Activated CD8-positive, alpha-beta T cell treated with anti-CD3 and anti-CD28 coated beads for 36 hours (primary cell): ENCODE results near the gene MACROD2. TPM values are rescaled to one million over a fixed set of nuclear protein-coding genes. Genes with fewer than 3 reads are reported as not detected.

ENCODE experiments used
- ATAC-seq: fragments of 200-7000 bp; cut with Tn5 transposase; one replicate; pipeline ENCODE4 v1.10.0; 2021; ENCODE audit warnings: mild to moderate bottlenecking, moderate library complexity
- CTCF ChIA-PET: fragments of 350-600 bp; sonication (Branson Sonifier 250); formaldehyde crosslinking; loops from one replicate; lab custom pipeline; 2021; ENCODE audit warnings: antibody characterized with exemption; lab: Charles Lee
- POLR2A ChIA-PET: fragments of 350-600 bp; sonication (Branson Sonifier 250); formaldehyde crosslinking; loops from one replicate; lab custom pipeline; 2021; ENCODE audit warnings: antibody characterized with exemption; lab: Charles Lee
- DNase-seq: peaks from one replicate; pipeline ENCODE4 v3.0.0-alpha.2; 2020
- H3K27ac Mint-ChIP-seq: one replicate; pipeline ENCODE4 v1.8.0; 2021; ENCODE audit warnings: mild to moderate bottlenecking, mixed read lengths
- H3K27me3 Mint-ChIP-seq: one replicate; pipeline ENCODE4 v1.8.0; 2021; ENCODE audit warnings: mixed read lengths
- H3K36me3 Mint-ChIP-seq: one replicate; pipeline ENCODE4 v1.8.0; 2021; ENCODE audit warnings: low read depth, mixed read lengths
- H3K4me1 Mint-ChIP-seq: one replicate; pipeline ENCODE4 v1.8.0; 2021; ENCODE audit warnings: low read depth, mixed read lengths
- H3K4me3 Mint-ChIP-seq: one replicate; pipeline ENCODE4 v1.8.0; 2021; ENCODE audit warnings: mild to moderate bottlenecking, moderate library complexity, mixed read lengths
- H3K9me3 Mint-ChIP-seq: one replicate; pipeline ENCODE4 v1.8.0; 2021; ENCODE audit warnings: mixed read lengths
- intact Hi-C: fragments of 100-400 bp; cut with micrococcal nuclease; formaldehyde crosslinking; loops from one replicate; pipeline ENCODE4 v1.10.0; 2022
- total RNA-seq, 2 experiments: library from RNA; stranded (reverse); gene quantifications; one replicate each; pipeline ENCODE4 v1.2.3, GENCODE V29; 2021
- TF ChIP-seq, protein P1 (sequence below): fragments of 200-600 bp; IDR thresholded peaks from one replicate; pipeline ENCODE4 v1.8.0; 2022; ENCODE audit warnings: antibody characterized with exemption, mild to moderate bottlenecking

The MACROD2 gene
- total RNA-seq, 2 experiments from 2014 or later = not detected

DNA sequence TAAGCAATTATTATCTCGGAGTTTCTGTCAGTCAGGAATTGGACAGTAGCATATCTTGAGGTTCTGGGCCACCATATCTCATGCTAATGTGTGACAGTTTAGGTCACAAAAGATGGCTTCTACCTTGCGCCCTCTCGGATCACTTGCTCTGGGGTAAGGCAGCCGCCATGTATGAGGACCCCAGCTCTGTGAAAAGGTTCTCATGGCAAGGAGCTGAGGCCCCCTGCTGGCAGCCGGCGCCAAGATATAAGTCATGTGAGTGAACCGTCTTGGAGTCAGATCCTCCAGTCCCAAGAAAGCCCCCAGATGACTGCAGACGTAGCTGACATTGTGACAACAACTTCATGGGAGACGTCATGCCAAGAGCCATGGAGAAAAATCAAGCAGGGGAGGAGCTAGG, 1907.2 kb downstream of the MACROD2 start:
- DNase-seq = peak; percentile 7
- POLR2A ChIA-PET = interaction anchor here (0.5 kb wide), 1 partner anchor 10 kb away, joined by 3 read pairs; no protein-coding TSS in a partner anchor

GRCh38 chr20:15905661-15906060, 1910.3 kb downstream of the MACROD2 start:
- no peak overlapping the region for H3K27ac Mint-ChIP-seq
- ChIA-PET CTCF (no interaction called here), POLR2A (no interaction called here)
- no peaks in the 10 kb centered on the region for H3K36me3 Mint-ChIP-seq
- H3K4me3 Mint-ChIP-seq = no peak overlapping the region
- DNase-seq (no peak), ATAC-seq (no peak)
- TF ChIP-seq, protein P1, sequence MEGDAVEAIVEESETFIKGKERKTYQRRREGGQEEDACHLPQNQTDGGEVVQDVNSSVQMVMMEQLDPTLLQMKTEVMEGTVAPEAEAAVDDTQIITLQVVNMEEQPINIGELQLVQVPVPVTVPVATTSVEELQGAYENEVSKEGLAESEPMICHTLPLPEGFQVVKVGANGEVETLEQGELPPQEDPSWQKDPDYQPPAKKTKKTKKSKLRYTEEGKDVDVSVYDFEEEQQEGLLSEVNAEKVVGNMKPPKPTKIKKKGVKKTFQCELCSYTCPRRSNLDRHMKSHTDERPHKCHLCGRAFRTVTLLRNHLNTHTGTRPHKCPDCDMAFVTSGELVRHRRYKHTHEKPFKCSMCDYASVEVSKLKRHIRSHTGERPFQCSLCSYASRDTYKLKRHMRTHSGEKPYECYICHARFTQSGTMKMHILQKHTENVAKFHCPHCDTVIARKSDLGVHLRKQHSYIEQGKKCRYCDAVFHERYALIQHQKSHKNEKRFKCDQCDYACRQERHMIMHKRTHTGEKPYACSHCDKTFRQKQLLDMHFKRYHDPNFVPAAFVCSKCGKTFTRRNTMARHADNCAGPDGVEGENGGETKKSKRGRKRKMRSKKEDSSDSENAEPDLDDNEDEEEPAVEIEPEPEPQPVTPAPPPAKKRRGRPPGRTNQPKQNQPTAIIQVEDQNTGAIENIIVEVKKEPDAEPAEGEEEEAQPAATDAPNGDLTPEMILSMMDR = no peak
- H3K27me3 Mint-ChIP-seq = peaks cover 2% of the 10 kb centered on the region
- intact Hi-C loops = no loop called here
- H3K9me3 Mint-ChIP-seq = peaks cover 4% of the 10 kb centered on the region
- no peaks in the 10 kb centered on the region for H3K4me1 Mint-ChIP-seq

More for the DNA sequence above, 1907.2 kb downstream of the MACROD2 start:
- no peak overlapping the region for H3K27ac Mint-ChIP-seq
- H3K4me3 Mint-ChIP-seq = no peak overlapping the region
- intact Hi-C loops = no loop called here
- TF ChIP-seq, protein P1 = no peak
- peaks cover 2% of the 10 kb centered on the region for H3K27me3 Mint-ChIP-seq
- CTCF ChIA-PET = no interaction called here
- no peak for ATAC-seq
- no peaks in the 10 kb centered on the region for H3K4me1 Mint-ChIP-seq
- peaks cover 2% of the 10 kb centered on the region for H3K9me3 Mint-ChIP-seq
- no peaks in the 10 kb centered on the region for H3K36me3 Mint-ChIP-seq

- CTCF ChIA-PET = no interaction called here
- no peak for ATAC-seq
These were observed 1914.7 kb downstream of the MACROD2 start for GRCh38 chr20:15909995-15910394.

GRCh38 chr20:15911581-15911980, 1916.3 kb downstream of the MACROD2 start:
- Mint-ChIP-seq H3K36me3 (no peaks in the 10 kb centered on the region), H3K27ac (no peak overlapping the region), H3K4me3 (no peak overlapping the region), H3K27me3 (no peaks in the 10 kb centered on the region), H3K4me1 (no peaks in the 10 kb centered on the region), H3K9me3 (peaks cover 6% of the 10 kb centered on the region)
- intact Hi-C loops = no loop called here
- TF ChIP-seq, protein P1 = no peak
- ChIA-PET POLR2A (interaction anchor here (0.7 kb wide), 1 partner anchor 65 kb away, joined by 3 read pairs; no protein-coding TSS in a partner anchor), CTCF (no interaction called here)
- DNase-seq = no peak
- no peak for ATAC-seq

More at GRCh38 chr20:15909995-15910394, 1914.7 kb downstream of the MACROD2 start:
- Mint-ChIP-seq H3K9me3 (peaks cover 6% of the 10 kb centered on the region), H3K27me3 (no peaks in the 10 kb centered on the region), H3K4me3 (no peak overlapping the region), H3K27ac (no peak overlapping the region), H3K36me3 (no peaks in the 10 kb centered on the region), H3K4me1 (no peaks in the 10 kb centered on the region)
- no peak for DNase-seq
- intact Hi-C loops = no loop called here
- POLR2A ChIA-PET = no interaction called here
- TF ChIP-seq, protein P1 = no peak

DNA sequence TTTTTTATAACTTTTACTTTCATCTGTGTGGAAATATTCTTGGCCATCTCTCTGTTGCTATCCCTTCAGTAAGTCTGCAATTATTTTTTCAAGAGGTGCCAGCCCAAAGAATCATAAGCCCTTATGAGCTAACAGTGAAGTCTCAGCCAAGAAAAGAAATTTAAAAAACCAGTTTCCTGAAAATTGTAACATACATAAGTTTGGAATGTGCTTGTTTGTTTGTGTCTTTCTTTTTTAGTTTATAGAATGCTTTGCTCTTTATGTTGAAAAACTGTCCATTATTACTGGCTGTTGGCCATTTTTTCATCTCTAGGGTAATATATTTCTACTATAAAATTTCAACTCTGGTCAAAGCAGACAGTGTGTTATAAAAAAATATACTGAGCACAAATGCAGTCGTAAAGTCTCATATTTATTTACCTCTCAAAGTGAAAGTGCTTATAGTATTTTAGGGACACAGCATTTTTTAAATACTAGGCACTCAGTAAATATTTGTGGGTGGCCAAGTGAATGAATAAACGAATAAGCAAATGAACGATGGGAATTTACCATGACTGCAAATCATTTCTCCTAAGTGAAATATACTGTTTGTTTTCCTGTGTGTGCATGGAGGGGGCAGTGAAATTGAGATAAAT, 1918.2 kb downstream of the MACROD2 start:
- H3K9me3 Mint-ChIP-seq = peaks cover 4% of the 10 kb centered on the region
- ATAC-seq (no peak), DNase-seq (no peak)
- ChIA-PET CTCF (no interaction called here), POLR2A (no interaction called here)
- H3K4me3 Mint-ChIP-seq = no peak overlapping the region
- H3K27me3 Mint-ChIP-seq = no peaks in the 10 kb centered on the region
- H3K4me1 Mint-ChIP-seq = no peaks in the 10 kb centered on the region
- no peaks in the 10 kb centered on the region for H3K36me3 Mint-ChIP-seq
- H3K27ac Mint-ChIP-seq = no peak overlapping the region
- TF ChIP-seq, protein P1 = no peak
- intact Hi-C loops = no loop called here
